ENCODE measurements around the gene GOLGA6D.
"Not testable (repeated sequence)": the region's sequence is repeated elsewhere in the genome, so short reads cannot be mapped to it uniquely, and the experiment has no call there.

GRCh38 chr15:75302753-75303152, 20.1 kb downstream of the GOLGA6D start:
- TF ChIP-seq, protein P1, sequence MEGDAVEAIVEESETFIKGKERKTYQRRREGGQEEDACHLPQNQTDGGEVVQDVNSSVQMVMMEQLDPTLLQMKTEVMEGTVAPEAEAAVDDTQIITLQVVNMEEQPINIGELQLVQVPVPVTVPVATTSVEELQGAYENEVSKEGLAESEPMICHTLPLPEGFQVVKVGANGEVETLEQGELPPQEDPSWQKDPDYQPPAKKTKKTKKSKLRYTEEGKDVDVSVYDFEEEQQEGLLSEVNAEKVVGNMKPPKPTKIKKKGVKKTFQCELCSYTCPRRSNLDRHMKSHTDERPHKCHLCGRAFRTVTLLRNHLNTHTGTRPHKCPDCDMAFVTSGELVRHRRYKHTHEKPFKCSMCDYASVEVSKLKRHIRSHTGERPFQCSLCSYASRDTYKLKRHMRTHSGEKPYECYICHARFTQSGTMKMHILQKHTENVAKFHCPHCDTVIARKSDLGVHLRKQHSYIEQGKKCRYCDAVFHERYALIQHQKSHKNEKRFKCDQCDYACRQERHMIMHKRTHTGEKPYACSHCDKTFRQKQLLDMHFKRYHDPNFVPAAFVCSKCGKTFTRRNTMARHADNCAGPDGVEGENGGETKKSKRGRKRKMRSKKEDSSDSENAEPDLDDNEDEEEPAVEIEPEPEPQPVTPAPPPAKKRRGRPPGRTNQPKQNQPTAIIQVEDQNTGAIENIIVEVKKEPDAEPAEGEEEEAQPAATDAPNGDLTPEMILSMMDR (IDR thresholded peaks at IDR 0.05 in 4 of 5, conservative IDR thresholded peaks at IDR 0.05 in 1 of 5), result not testable (repeated sequence)
- not testable (repeated sequence) for TF ChIP-seq POLR2A (IDR thresholded peaks at IDR 0.05)
